Esophagus muscularis mucosa (tissue), 4 donors: ENCODE measurements around the gene BRPF1. TPM values are rescaled to one million over a fixed set of nuclear protein-coding genes. Genes with fewer than 3 reads are reported as not detected.

Experiments used
- DNase-seq: peaks from one replicate; pipeline ENCODE4 v3.0.0-alpha.2; 2017; ENCODE audit errors: extremely low spot score
- H3K27ac ChIP-seq, 4 donors: fragments of 200-600 bp; sonication (generic); replicated peaks in 1 of 4; 1 replicate in 3 of 4; 2 replicates in 1 of 4; pipeline ENCODE4 v1.5.1; 2016 to 2019; ENCODE audit warnings: mild to moderate bottlenecking in 1 of 4
- H3K27me3 ChIP-seq, 4 donors: fragments of 200-600 bp; sonication (generic); one replicate each; pipeline versions ENCODE4 v1.5.1 to v1.6.0; 2016 to 2019
- H3K36me3 ChIP-seq, 4 donors: fragments of 200-600 bp; sonication (generic); one replicate each; pipeline ENCODE4 v1.5.1; 2016 to 2019
- H3K4me1 ChIP-seq, 4 donors: fragments of 200-600 bp; sonication (generic); one replicate each; pipeline ENCODE4 v1.5.1; 2016 to 2019
- H3K4me3 ChIP-seq, 4 donors: fragments of 200-600 bp; sonication (generic); 1 replicate in 2 of 4; 2 replicates in 2 of 4; pipeline ENCODE4 v1.5.1; 2016 to 2019; ENCODE audit warnings: mild to moderate bottlenecking in 4 of 4, moderate library complexity in 1 of 4
- H3K9me3 ChIP-seq, 4 donors: fragments of 200-600 bp; sonication (generic); 1 replicate in 3 of 4; 2 replicates in 1 of 4; pipeline ENCODE4 v1.5.1; 2016 to 2019
- EP300 ChIP-seq: sonication (generic); formaldehyde crosslinking; IDR thresholded peaks from one replicate; pipeline ENCODE4 v1.6.1; 2017; ENCODE audit warnings: antibody characterized with exemption
- POLR2A ChIP-seq: fragments of 450-650 bp; IDR thresholded peaks from one replicate; pipeline ENCODE4 v1.6.1; 2017; ENCODE audit warnings: antibody characterized with exemption, moderate library complexity, mild to moderate bottlenecking, low read depth
- POLR2AphosphoS5 ChIP-seq, 2 donors: sonication (generic); formaldehyde crosslinking; IDR thresholded peaks; one replicate each; pipeline ENCODE4 v1.6.1; 2017; ENCODE audit warnings: antibody characterized with exemption in 2 of 2
- WGBS: methylation state at CpG from one replicate; pipeline ENCODE4 v1.1.5; 2018; 5-methylcytosine and 5-hydroxymethylcytosine counted together
- intact Hi-C: fragments of 100-400 bp; cut with DNase I; formaldehyde crosslinking; loops from one replicate; pipeline ENCODE4 v1.15.1; 2023
- total RNA-seq, 4 donors: library from RNA; depleted of rRNA; stranded (reverse); fragments of >200 nt; gene quantifications; one replicate each; pipeline versions ENCODE4 v1.1.0 to v1.2.1, GENCODE V29; 2016
- TF ChIP-seq, protein P1 (sequence below), 3 experiments: fragments of 200-600 bp in 2 of 3; fragments of 450-650 bp in 1 of 3; sonication (generic) in 2 of 3; IDR thresholded peaks; one replicate each; pipeline ENCODE4 v1.5.1; 2017 to 2019; ENCODE audit warnings: antibody characterized with exemption in 3 of 3, mild to moderate bottlenecking in 2 of 3, moderate library complexity in 1 of 3

The BRPF1 gene
- total RNA-seq, 4 donors from 2014 or later: 16.2 to 23.3 (median 21.1) TPM

DNA sequence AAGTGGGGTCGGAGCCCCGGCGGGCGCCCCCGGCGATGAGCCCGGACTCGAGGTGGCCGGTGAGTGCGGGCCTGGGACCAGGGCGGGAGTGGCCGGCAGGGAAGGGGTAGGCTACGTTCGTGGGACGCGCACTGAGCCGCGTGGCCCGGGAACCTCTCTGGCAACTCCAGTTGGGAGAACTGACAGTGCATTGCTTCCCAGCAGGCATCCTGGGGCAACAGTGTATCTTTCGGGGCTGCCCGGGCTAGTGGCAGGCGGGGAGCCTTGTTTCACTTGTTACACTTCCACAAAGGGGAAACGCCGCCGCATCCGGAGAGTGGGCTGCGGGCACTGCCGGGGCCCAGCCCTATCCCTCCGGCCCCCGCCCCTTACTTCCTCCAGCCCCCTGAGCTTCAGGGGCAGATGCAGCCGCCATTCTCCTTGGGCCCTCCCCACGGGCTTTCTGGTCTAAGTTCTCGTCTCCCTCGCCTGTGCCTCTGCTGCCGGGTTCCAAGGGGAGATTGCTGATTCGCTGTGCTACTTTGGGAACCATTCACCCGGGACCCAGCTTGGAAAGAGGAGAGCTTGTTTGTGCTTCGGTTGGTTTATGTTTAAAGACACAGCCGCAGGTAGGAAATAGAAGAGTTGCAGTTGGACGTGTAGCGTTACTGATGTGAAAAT is 675 bp downstream of the BRPF1 start:
- intact Hi-C loops: loop anchor here (2.0 kb wide), 1 partner anchor 17 kb away; the partner anchor contains the start of gene OGG1

DNA sequence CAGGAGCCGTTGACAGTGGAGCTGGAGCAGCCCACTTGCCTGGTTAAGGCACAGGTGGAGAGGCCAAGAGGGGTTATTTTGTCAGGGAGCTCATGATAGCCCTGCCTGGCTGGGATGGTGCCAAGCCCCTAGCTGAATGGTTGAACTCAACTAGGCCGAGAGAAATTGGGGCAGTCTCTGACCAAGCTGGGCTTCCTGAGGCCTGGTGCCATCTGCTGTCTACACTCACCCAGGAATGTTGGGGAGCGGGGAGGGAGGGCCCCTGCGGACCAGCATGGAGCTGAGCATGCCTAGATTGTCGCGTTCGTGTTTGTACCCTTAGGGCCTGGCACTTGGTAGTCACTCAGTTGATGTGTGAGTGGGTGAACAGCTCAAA is 1.2 kb downstream of the BRPF1 start:
- H3K4me1 ChIP-seq: peaks cover 20 to 64% (median 46%) of the 10 kb centered on the region in 4 donors
- DNase-seq: no peak
- peak overlapping the region in 3 of 4 donors; percentile 89 to 98 (median 97) for H3K27ac ChIP-seq
- peak overlapping the region; percentile 71 to 100 (median 90) for H3K4me3 ChIP-seq
- 40% methylated on average over 6 of the region's 7 CpGs for whole genome bisulfite sequencing
- TF ChIP-seq, protein P1, sequence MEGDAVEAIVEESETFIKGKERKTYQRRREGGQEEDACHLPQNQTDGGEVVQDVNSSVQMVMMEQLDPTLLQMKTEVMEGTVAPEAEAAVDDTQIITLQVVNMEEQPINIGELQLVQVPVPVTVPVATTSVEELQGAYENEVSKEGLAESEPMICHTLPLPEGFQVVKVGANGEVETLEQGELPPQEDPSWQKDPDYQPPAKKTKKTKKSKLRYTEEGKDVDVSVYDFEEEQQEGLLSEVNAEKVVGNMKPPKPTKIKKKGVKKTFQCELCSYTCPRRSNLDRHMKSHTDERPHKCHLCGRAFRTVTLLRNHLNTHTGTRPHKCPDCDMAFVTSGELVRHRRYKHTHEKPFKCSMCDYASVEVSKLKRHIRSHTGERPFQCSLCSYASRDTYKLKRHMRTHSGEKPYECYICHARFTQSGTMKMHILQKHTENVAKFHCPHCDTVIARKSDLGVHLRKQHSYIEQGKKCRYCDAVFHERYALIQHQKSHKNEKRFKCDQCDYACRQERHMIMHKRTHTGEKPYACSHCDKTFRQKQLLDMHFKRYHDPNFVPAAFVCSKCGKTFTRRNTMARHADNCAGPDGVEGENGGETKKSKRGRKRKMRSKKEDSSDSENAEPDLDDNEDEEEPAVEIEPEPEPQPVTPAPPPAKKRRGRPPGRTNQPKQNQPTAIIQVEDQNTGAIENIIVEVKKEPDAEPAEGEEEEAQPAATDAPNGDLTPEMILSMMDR (IDR thresholded peaks at IDR 0.05): no peak
- no peaks in the 10 kb centered on the region for H3K9me3 ChIP-seq
- peaks cover 24 to 41% (median 37%) of the 10 kb centered on the region in 4 donors for H3K36me3 ChIP-seq
- intact Hi-C loops: loop anchor here (2.0 kb wide), 1 partner anchor 16 kb away; the partner anchor contains the start of gene OGG1
- H3K27me3 ChIP-seq: no peaks in the 10 kb centered on the region

More for the DNA sequence above, 675 bp downstream of the BRPF1 start:
- peak overlapping the region; percentile 71 to 100 (median 90) for H3K4me3 ChIP-seq
- TF ChIP-seq EP300 (no peak), POLR2A (no peak), POLR2AphosphoS5 (IDR thresholded peaks at IDR 0.05) (no peak)
- TF ChIP-seq, protein P1 (IDR thresholded peaks at IDR 0.05): no peak
- 2% methylated on average over 13 of the region's 41 CpGs for WGBS
- no peak for DNase-seq
- peak overlapping the region; percentile 89 to 98 (median 97) for H3K27ac ChIP-seq
- H3K4me1 ChIP-seq: peaks cover 20 to 60% (median 44%) of the 10 kb centered on the region in 4 donors
- no peaks in the 10 kb centered on the region for H3K9me3 ChIP-seq
- H3K27me3 ChIP-seq: no peaks in the 10 kb centered on the region
- H3K36me3 ChIP-seq: peaks cover 18 to 36% (median 32%) of the 10 kb centered on the region in 4 donors

GRCh38 chr3:9736831-9737230 is 5.3 kb downstream of the BRPF1 start:
- intact Hi-C loops: no loop called here
- 63% methylated on average over 2 of the region's 2 CpGs for WGBS

DNA sequence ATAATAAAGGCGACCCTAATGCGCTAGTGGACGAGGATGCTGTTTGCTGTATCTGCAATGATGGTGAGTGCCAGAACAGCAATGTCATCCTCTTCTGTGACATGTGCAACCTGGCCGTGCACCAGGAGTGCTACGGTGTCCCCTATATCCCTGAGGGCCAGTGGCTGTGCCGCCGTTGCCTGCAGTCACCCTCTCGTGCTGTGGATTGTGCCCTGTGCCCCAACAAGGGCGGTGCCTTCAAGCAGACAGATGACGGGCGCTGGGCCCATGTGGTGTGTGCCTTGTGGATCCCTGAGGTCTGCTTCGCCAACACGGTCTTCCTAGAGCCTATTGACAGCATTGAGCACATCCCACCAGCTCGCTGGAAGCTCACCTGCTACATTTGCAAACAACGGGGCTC is 7.6 kb downstream of the BRPF1 start:
- 88% methylated on average over 10 of the region's 15 CpGs for WGBS
- DNase-seq: no peak
- H3K4me1 ChIP-seq: peaks cover 0 to 28% (median 15%) of the 10 kb centered on the region in 4 donors
- H3K4me3 ChIP-seq: no peak overlapping the region
- intact Hi-C loops: no loop called here
- H3K36me3 ChIP-seq: peaks cover 86 to 100% (median 98%) of the 10 kb centered on the region in 4 donors
- H3K9me3 ChIP-seq: no peaks in the 10 kb centered on the region
- H3K27me3 ChIP-seq: no peaks in the 10 kb centered on the region
- TF ChIP-seq, protein P1 (IDR thresholded peaks at IDR 0.05): no peak
- no peak for TF ChIP-seq POLR2A
- TF ChIP-seq POLR2AphosphoS5 (IDR thresholded peaks at IDR 0.05): no peak
- TF ChIP-seq EP300: no peak
- H3K27ac ChIP-seq: no peak overlapping the region

More at GRCh38 chr3:9736831-9737230, 5.3 kb downstream of the BRPF1 start:
- DNase-seq: no peak
- H3K4me3 ChIP-seq: no peak overlapping the region
- TF ChIP-seq POLR2A: no peak
- TF ChIP-seq POLR2AphosphoS5 (IDR thresholded peaks at IDR 0.05): no peak
- H3K27me3 ChIP-seq: no peaks in the 10 kb centered on the region
- H3K27ac ChIP-seq: no peak overlapping the region
- no peaks in the 10 kb centered on the region for H3K9me3 ChIP-seq
- H3K4me1 ChIP-seq: peaks cover 19 to 51% (median 34%) of the 10 kb centered on the region in 4 donors
- peaks cover 63 to 82% (median 78%) of the 10 kb centered on the region in 4 donors for H3K36me3 ChIP-seq

GRCh38 chr3:9742560-9742959 is 11.0 kb downstream of the BRPF1 start:
- no peak overlapping the region for H3K4me3 ChIP-seq
- TF ChIP-seq, protein P1 (IDR thresholded peaks at IDR 0.05): no peak
- no peak for TF ChIP-seq EP300
- TF ChIP-seq POLR2A: no peak
- TF ChIP-seq POLR2AphosphoS5 (IDR thresholded peaks at IDR 0.05): no peak
- H3K27me3 ChIP-seq: no peaks in the 10 kb centered on the region
- intact Hi-C loops: no loop called here
- H3K9me3 ChIP-seq: no peaks in the 10 kb centered on the region
- no peak for DNase-seq
- 100% methylated on average over 1 of the region's 1 CpG for WGBS
- no peak overlapping the region for H3K27ac ChIP-seq
- peaks cover 0 to 3% (median 0%) of the 10 kb centered on the region in 4 donors for H3K4me1 ChIP-seq
- H3K36me3 ChIP-seq: peaks cover 93 to 100% (median 100%) of the 10 kb centered on the region in 4 donors
